GM12872 (cell line): Measurements from ENCODE around the gene ENC1.

Experiments
- TF ChIP-seq, protein P1 (sequence below): IDR thresholded peaks from 3 replicates; pipeline ENCODE4 v1.5.1; 2011; ENCODE audit warnings: low read depth, mild to moderate bottlenecking, low read length, moderate library complexity; ENCODE audit not compliant: insufficient read depth

The ENC1 gene

DNA sequence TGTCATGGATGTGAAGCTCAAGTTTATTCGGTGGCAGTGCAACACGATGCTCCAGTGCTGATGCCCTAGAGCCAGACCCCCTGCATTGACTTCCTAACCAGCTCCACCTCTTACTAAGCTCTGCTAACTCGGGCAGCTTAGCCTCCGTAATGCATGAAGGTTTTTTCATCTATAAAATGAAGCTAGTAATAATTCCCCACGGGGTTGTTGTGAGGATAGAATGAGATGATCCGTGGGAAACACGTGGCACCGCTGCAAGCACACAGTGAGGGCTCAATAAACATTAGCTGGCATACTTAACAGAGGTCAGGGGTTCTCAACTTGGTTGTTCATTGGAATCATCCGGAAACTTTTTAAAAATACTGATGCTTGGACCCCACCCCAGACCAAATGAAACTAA, 6.8 kb downstream of the ENC1 start:
- TF ChIP-seq, protein P1, sequence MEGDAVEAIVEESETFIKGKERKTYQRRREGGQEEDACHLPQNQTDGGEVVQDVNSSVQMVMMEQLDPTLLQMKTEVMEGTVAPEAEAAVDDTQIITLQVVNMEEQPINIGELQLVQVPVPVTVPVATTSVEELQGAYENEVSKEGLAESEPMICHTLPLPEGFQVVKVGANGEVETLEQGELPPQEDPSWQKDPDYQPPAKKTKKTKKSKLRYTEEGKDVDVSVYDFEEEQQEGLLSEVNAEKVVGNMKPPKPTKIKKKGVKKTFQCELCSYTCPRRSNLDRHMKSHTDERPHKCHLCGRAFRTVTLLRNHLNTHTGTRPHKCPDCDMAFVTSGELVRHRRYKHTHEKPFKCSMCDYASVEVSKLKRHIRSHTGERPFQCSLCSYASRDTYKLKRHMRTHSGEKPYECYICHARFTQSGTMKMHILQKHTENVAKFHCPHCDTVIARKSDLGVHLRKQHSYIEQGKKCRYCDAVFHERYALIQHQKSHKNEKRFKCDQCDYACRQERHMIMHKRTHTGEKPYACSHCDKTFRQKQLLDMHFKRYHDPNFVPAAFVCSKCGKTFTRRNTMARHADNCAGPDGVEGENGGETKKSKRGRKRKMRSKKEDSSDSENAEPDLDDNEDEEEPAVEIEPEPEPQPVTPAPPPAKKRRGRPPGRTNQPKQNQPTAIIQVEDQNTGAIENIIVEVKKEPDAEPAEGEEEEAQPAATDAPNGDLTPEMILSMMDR, result no peak

DNA sequence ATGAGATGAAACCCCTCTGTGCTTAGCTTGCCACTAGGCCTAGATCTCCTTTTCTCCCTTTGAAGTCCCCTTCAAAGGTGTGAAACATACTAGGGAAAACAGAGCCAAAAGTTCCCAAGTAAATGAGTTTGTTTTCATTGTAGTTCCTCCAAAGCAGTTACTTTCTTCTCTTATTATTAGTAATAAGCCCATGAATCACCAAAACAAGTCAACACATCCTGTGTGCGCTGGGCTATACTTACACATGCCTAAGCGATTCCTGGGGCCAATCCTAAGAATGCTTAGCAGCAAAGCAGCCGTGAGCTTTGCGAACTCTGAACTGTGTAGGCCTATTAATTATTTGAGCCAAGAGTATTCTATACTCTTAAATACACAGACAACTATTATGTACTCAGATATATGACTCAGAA, 7.6 kb downstream of the ENC1 start:
- TF ChIP-seq, protein P1, result no peak

DNA sequence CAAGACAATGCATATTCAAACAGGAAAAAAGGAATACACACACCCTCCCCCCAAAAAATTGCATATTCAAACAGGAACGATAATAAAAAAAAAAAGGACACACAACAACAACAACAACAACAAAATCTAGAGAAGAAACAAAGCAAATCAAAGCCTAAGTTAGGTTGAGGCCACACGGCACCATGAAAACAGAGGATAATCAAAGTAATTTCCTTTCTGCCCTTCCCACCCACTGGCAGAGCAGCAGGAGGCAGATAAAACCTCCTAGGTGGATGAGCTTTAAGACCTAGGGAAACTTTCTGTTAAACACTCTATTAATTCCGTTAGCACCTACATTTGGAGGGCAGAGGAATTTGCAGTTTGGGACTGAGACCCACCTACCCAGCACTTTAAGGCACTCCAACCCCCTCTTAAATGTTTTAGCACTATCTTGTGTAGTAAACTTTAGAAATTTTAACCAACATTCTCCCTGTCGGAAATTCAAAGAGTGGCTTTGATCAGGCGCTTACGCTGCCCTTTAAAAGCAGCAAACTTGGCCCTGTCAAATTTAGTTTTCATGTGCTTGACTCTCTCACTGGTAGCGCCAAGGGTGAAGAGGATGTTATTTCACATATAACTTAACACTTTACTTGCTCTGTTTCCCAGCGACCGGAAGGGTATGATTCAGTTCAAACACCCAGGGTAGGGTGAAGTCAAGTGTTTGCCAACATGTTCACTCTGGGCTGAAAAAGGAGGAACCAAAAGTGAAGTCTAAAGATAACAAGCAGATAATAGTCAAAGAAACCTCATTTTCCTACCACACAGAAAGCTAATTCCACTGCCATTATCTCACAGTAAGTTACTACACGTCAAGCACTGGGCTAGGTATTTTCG, 9.2 kb downstream of the ENC1 start:
- TF ChIP-seq, protein P1, result no peak

DNA sequence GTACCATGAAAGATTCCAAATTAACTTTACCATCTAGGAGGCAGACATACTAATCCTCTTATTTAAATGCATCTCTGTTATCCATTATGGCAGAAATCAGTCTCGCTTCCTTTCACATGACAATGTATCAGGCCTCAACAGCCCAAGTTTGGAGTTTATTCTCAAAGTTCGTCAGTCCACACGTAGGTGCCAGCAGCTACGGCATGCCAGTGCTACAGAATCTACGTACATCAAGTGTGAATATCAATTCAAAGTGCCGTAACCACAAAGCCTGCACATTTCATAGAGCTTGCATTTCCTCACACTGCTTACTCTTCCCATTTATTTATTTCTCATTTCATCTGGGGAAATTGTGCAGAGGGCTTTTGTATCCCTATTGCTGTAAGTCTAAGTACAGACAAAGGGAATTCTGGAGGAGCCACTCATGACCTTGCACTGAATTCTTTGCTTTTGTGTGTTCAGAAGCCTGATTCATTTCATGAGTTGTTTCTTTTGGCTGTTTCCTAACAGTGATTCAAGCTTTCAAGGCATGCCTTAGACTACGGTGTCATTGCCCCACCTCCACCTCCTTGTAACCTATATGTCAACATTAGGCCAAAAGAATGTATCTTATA, 10.0 kb downstream of the ENC1 start:
- TF ChIP-seq, protein P1, result no peak

DNA sequence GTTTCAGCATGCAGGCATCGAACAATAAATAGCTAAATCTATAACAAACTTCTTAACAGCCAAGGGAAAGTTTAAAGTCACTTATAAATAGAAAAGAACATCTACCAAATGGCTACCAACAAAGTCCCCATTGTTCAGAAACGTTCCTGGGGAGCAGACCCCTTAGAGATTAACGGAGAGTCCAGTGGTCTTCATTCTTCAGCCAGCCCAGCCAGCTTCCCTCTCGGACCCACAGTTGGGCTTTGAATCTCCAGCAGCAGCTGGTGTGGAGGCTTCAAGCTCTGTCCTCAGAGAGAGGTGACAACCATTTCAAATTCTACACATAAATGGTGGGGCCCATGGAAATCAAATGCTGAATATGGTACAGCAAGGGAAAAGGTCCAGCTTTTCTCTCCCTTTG, 11.2 kb downstream of the ENC1 start:
- TF ChIP-seq, protein P1, result no peak

DNA sequence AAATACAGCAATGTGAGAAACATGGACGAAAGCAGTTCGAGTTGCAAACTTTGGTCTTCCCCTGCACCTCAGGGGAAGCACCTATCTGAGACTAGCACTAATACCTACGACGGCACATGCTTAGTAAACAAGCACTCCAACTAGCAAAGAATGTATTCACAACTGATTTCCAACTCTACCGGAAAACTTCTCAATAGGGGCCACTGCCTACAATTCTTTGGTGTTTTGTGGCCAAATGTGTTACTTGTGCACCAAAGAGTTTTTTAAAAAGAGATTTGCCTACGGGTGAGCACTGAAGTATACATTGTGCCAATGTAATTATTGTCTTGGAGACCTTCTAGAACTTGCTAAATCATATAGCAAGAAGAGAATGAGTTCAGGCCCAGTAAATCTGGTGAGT, 12.2 kb downstream of the ENC1 start:
- TF ChIP-seq, protein P1, result no peak

DNA sequence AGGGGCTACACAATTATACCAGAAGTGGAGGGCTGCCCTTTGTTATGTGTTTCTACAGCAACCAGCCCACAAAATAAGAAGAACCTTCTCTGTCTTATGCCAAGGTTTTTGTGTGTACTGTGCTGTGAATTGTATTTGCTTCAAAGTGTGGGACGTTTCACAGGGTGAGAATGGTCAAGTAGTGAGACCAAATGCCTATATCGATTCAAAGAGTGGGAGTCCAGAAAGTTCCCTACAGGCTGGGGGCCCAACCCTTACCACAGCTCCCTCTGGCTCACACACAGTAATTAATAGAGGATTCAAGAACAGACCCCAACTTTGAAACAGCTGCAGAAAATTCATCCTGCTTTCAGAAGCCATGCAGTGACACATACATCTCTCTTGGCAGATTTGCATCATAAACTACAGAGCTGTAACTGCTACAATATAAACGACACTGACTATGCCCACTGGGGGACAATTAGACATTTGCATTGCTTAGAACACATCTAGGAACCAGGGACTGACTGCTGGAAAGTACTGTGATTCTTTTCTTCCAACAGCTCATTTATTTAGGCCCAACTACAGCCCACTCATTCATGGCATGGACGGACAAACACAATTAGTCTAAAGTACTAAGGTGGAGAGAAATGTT, 12.8 kb downstream of the ENC1 start:
- TF ChIP-seq, protein P1, result no peak
